Stimulated activated CD4-positive, alpha-beta T cell treated with anti-CD3 and anti-CD28 coated beads, TNF-alpha, amount 100 ng/mL, for 24 hours (primary cell): ENCODE measurements around the gene ZBBX.

Experiments used
- DNase-seq, 3 experiments: peaks; one replicate each; pipeline ENCODE4 v3.0.0-alpha.2; 2020; ENCODE audit warnings: low read depth in 3 of 3

ZBBX gene

GRCh38 chr3:167305340-167305890 is 74.7 kb downstream of the ZBBX start:
- DNase-seq = no peak

GRCh38 chr3:167304077-167304476 is 76.0 kb downstream of the ZBBX start:
- no peak for DNase-seq

- DNase-seq = no peak
Observed at GRCh38 chr3:167302678-167303077, 77.4 kb downstream of the ZBBX start.

- no peak for DNase-seq
Observed at GRCh38 chr3:167300207-167300606, 79.9 kb downstream of the ZBBX start.

GRCh38 chr3:167289435-167289834 is 90.7 kb downstream of the ZBBX start:
- DNase-seq = no peak

- no peak for DNase-seq
Observed at GRCh38 chr3:167288737-167289136, 91.4 kb downstream of the ZBBX start.

- DNase-seq = no peak
Observed at GRCh38 chr3:167287308-167287707, 92.8 kb downstream of the ZBBX start.

GRCh38 chr3:167274141-167274874 is 105.8 kb downstream of the ZBBX start:
- no peak for DNase-seq

GRCh38 chr3:167253037-167253436 is 127.1 kb downstream of the ZBBX start:
- no peak for DNase-seq

GRCh38 chr3:167251678-167252077 is 128.4 kb downstream of the ZBBX start:
- no peak for DNase-seq

GRCh38 chr3:167246252-167246651 is 133.8 kb downstream of the ZBBX start:
- DNase-seq = no peak

GRCh38 chr3:167241048-167241845 is 138.8 kb downstream of the ZBBX start:
- DNase-seq = no peak

GRCh38 chr3:167228135-167228534 is 152.0 kb downstream of the ZBBX start:
- DNase-seq = no peak

- no peak for DNase-seq
Observed at GRCh38 chr3:167225821-167226220, 154.3 kb downstream of the ZBBX start.

- no peak for DNase-seq
Observed at GRCh38 chr3:167209011-167209410, 171.1 kb downstream of the ZBBX start.

- DNase-seq = no peak
Observed at GRCh38 chr3:167203062-167203461, 177.0 kb downstream of the ZBBX start.

- no peak for DNase-seq
Observed at GRCh38 chr3:167198949-167199600, 181.0 kb downstream of the ZBBX start.
